HG03571 (cell line): ENCODE results near the gene OR1I1.
"Not testable (repeated sequence)": the region's sequence is repeated elsewhere in the genome, so short reads cannot be mapped to it uniquely, and the experiment has no call there.

Experiments used
- ATAC-seq: cut with Tn5 transposase; IDR thresholded peaks from one replicate; pipeline ENCODE4 v1.9.1; 2021; ENCODE audit not compliant: unreplicated experiment

Gene OR1I1, protein sequence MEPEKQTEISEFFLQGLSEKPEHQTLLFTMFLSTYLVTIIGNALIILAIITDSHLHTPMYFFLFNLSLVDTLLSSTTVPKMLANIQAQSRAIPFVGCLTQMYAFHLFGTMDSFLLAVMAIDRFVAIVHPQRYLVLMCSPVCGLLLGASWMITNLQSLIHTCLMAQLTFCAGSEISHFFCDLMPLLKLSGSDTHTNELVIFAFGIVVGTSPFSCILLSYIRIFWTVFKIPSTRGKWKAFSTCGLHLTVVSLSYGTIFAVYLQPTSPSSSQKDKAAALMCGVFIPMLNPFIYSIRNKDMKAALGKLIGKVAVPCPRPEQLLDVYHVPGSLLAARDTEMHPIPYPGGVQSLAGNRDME

GRCh38 chr19:15081911-15082310 lies at the start of gene OR1I1:
Gene OR1I1 (plus strand): TSS chr19:15082211. CDS start chr19:15087066, 4,855 bp downstream.
- no peak for ATAC-seq

GRCh38 chr19:15035795-15036311 lies 46.2 kb upstream of the OR1I1 start:
- no peak for ATAC-seq

DNA sequence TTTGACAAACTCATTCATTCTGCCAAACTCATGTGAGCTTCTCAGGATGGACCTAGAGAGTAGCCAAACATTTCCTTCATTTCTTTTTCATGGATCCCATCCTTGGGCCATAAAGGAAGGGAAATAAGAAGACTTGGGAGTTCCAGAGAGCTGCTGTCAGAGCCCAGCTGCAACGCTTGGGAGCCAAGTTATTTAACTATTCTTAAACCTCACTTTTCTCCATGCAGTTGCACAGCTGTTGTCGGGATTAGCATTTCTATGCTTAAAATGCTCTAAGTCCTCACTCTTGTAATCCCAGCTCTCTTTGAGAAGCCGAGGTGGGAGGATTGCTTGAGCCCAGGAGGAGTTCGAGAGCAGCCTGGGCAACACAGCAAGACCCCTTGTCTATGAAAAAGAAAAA lies 44.4 kb upstream of the OR1I1 start:
- no peak for ATAC-seq

DNA sequence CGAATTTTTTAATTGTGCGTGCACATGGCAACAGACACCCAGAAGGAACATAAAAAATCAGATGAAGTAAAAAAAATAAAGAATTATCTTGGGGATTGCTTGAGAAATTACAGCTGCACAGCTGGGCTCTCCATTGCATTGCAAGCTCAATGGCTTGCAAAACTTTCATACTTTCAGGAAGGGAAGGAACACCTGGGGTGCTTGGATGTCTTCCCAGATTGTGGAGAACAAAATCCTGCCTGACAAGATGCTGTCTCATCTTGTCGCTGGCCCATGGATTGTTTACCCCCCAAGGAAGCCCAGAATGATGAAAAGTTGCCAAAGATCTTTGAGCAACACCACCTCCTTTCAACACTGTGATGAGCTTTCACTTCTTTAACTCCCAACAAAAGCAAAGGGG lies 43.7 kb upstream of the OR1I1 start:
- ATAC-seq = no peak

GRCh38 chr19:15042003-15042402 lies 40.0 kb upstream of the OR1I1 start:
- ATAC-seq = no peak

- no peak for ATAC-seq
Observed at GRCh38 chr19:15042826-15043225, 39.2 kb upstream of the OR1I1 start.

GRCh38 chr19:15045506-15045905 lies 36.5 kb upstream of the OR1I1 start:
- ATAC-seq = no peak

DNA sequence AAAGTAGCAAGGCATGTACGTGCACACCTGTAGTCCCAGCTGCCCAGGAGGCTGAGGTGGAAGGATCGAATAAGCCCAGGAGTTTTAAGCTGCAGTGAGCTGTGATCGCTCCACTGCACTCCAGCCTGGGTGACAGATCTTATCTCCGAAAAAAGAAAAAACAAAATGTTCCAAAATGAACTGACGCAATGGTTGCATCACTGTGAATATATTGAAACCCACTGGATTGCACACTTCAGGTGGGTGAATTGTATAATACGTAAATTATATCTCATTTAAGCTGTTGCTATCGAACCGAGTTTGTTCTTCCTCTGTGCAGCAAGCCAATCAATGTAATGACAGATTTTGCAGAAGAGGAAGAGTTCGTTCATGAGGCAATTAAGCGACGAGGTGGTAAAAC lies 34.3 kb upstream of the OR1I1 start:
- no peak for ATAC-seq

- no peak for ATAC-seq
Observed at GRCh38 chr19:15048128-15048527, 33.9 kb upstream of the OR1I1 start.

DNA sequence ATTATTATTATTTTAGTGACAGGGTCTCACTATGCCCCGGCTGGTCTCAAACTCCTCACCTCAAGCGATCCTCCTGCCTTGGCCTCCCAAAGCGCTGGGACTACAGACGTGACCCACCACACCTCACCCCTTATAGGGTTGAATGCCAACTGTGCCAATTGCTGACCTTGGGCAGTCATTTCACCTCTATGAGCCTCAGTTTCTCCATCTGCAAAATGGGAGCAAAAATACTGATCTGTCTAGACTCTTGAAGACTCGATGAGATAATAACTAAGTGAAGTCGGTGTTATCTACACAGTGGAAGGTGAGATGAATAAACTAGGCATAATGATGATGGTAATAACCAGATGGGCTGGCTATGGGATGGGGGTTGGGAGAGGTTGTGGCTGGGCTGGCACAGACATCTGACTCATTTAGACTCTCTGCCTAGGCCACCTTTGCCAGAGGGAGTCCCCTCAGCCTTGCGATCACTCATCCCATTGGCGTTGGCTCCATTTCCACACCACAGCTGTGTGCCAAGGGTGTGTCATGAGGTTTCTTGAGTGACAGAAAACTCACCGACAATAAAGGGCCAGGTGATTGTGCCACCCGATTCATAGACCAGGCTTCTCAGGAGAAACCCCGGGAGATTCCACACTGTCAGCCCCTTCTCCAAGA lies 33.0 kb upstream of the OR1I1 start, which contains the start of gene CASP14:
Gene CASP14, plus strand, starts transcription at position 596 of the 657 bp plus-strand sequence. CDS start 2,772 bp downstream, outside the sequence.
- no peak for ATAC-seq

DNA sequence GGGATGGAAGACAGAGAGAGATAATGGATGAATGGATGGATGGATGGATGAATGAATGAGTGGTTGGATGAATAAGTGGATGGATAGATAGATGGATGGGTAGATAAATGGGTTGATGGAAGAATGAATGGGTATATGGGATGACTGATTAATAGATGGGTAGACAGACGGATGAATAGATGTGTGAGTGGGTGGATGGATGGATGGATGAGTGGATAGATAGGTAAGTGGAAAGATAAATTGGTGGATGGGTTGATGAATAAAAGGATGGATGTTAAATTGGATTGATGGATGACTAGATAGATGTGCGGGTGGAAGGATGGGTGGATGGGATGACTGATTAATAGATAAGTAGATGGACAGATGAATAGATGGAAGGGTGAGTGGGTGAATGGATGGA lies 31.4 kb upstream of the OR1I1 start:
- ATAC-seq = no peak

DNA sequence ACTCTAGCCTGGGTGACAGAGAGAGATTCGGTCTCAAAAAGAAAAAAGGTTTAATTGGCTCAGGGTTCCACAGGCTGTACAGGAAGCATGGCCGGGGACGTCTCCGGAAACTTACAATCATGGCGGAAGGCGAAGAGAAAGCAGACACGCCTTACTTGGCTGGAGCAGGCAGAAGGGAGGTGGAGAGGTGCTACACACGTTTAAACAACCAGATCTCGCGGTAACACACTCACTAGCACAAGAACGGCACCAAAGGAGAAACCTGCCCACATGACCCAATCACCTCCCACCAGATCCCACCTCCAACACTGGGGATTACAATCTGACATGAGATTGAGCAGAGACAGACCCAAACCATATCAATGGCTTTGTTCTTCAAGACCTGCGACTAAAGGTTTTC lies 20.0 kb upstream of the OR1I1 start:
- ATAC-seq = no peak

DNA sequence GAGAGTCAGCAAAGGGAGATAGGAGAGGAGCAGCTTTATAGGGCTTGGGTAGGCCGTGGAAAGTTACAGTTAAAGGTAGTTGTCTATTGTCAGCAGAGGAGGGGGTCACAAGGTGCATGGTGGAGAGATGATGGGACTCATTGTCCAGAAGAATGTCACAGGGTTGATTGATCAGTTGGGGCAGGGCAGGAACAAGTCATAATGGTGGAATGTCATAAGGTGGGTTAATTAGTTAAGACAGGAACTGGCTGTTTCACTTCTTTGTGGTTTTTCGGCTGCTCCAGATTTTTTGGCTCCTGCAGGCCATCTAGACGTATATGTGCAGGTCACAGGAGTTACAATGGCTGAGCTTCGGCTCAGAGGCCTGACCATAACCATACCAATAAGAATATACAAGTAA lies 11.6 kb upstream of the OR1I1 start:
- ATAC-seq = not testable (repeated sequence)

DNA sequence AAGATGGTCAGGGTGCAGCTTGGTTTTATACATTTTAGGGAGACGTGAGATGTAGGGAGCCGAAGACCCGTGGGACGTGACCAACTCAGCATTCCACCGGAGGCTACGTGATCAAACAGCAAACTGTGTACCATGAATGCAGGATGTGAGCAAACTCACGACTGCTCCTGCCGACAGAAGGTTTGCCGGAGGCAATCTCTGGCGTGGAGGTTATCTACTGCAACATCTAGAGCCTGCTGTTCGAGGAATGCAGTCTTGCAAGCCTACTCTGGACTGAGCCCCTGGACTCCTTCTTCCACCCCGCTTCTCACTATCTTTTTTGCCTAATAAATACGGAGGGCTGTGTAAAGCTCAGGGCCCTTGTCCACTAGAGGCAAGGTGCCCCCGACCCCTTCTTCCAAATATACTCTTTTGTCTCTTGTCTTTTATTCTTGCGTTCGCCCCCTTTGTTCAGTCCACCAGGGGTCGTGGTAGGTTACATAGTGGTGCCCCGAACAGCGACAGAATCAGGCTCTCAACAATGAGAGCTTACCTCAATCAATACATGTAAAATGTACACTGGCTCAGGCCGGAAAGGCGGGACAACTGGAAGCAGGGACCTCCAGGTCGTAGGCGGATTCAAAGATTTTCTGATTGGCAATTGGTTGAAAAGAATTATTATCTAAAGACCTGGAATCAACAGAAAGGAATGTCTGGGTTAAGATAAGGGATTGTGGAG lies 8.9 kb upstream of the OR1I1 start:
- ATAC-seq = no peak

- ATAC-seq = no peak
Observed at GRCh38 chr19:15074371-15074770, 7.6 kb upstream of the OR1I1 start.

- ATAC-seq = no peak
Observed at GRCh38 chr19:15075806-15076205, 6.2 kb upstream of the OR1I1 start.

- ATAC-seq = not testable (repeated sequence)
Observed at GRCh38 chr19:15080002-15080401, 2.0 kb upstream of the OR1I1 start.

GRCh38 chr19:15087182-15087581 lies 5.2 kb downstream of the OR1I1 start:
- no peak for ATAC-seq

- ATAC-seq = no peak
Observed at GRCh38 chr19:15091918-15092753, 10.1 kb downstream of the OR1I1 start.

- ATAC-seq = no peak
Observed at GRCh38 chr19:15093001-15093400, 11.0 kb downstream of the OR1I1 start.

GRCh38 chr19:15096223-15096622 lies 14.2 kb downstream of the OR1I1 start:
- ATAC-seq = no peak
